Sciatic nerve (tissue), 2 donors: ENCODE measurements around the gene ARG2. TPM values are rescaled to one million over a fixed set of nuclear protein-coding genes. Genes with fewer than 3 reads are reported as not detected.
"Not testable (repeated sequence)": the region's sequence is repeated elsewhere in the genome, so short reads cannot be mapped to it uniquely, and the experiment has no call there.

Experiments used
- ATAC-seq: fragments of 200-7000 bp; cut with Tn5 transposase; one replicate; pipeline ENCODE4 v1.9.1; 2020; ENCODE audit warnings: mild to moderate bottlenecking, moderate library complexity
- DNase-seq: peaks from one replicate; pipeline ENCODE4 v3.0.0-alpha.2; 2020; ENCODE audit warnings: low spot score
- intact Hi-C: fragments of 100-400 bp; cut with DNase I; formaldehyde crosslinking; loops from one replicate; pipeline ENCODE4 v1.14.2; 2022
- total RNA-seq: library from RNA; stranded (reverse); fragmentation: NEBNext Ultra II Directional; extraction: Animal tissue kit (Norgen Biotek cat#: 25700); gene quantifications from one replicate; pipeline ENCODE4 v1.2.1, GENCODE V29; 2021
- donor health status: DM: no; HTN: no; CAD: no.
- donor health status: DM: no; HTN: no; CAD: no.

Gene ARG2
- total RNA-seq, 1 donor from 2014 or later: 2.8 TPM

DNA sequence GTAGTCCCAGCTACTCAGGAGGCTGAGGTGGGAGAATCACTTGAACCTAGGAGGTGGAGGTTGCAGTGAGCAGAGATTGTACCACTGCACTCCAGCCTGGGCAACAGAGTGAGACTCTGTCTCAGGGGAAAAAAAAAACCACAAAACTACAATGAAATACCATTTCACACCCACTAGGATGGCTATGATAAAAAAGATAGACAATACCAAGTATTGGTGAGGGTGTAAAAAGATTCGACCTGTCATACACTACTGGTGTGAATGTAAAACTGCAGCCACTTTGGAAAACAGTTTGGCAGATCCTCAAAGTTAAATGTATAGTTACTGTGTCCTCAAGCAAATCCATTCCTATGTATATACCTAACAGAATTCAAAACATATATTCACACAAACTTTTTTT is 6.4 kb downstream of the ARG2 start:
- ATAC-seq, intact Hi-C loops, DNase-seq: not testable (repeated sequence)

GRCh38 chr14:67627519-67627918 is 7.8 kb downstream of the ARG2 start:
- ATAC-seq (no peak), DNase-seq (no peak)
- intact Hi-C loops: no loop called here

DNA sequence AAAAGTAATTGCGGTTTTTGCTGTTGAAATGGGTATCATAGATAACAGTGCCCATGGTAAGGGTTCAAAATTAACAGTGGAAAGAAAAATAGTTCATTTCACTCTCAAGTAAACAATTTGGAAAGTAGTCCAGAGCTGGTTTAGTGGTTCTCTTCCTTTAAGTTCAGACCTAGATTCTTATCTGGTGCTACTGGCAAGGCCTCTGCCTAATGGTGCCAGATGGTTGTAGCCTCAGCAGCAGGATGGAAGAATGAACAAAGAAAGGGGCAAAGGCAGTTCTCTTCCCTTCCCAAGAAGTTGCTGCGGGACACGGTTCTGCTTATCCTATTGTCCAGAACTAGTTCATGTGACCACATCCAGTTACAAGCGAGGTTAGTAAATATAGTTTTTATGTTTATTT is 10.5 kb downstream of the ARG2 start:
- no peak for DNase-seq
- no peak for ATAC-seq
- intact Hi-C loops: no loop called here

- ATAC-seq (no peak), DNase-seq (no peak)
- intact Hi-C loops: no loop called here
Measured at GRCh38 chr14:67630938-67631337, 11.2 kb downstream of the ARG2 start.

GRCh38 chr14:67633451-67634147 is 13.9 kb downstream of the ARG2 start:
- ATAC-seq (no peak), DNase-seq (no peak)
- intact Hi-C loops: no loop called here

- DNase-seq (no peak), ATAC-seq (no peak)
- intact Hi-C loops: no loop called here
Measured at GRCh38 chr14:67636361-67636919, 16.7 kb downstream of the ARG2 start.

DNA sequence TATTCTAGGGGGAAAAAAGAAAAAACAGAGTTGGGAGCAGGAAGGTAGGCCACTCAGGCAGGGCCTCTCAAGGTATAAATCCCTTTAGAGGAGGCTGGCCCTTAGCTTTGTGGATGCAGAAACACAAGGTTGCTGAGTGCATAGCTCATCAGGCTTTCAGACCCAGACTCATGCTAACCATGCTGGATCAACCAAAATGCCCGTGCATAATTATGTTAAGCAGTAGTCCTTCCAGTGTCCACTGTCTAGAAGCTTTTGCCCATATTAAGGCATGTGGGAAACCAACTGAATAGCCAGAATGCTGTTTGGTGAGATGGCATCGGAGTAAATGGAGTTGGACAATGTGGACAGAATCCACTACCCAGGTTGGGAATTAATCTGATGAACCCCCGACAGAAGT is 18.9 kb downstream of the ARG2 start:
- no peak for DNase-seq

GRCh38 chr14:67641480-67641879 is 21.8 kb downstream of the ARG2 start:
- DNase-seq (no peak), ATAC-seq (no peak)
- intact Hi-C loops: no loop called here

More for the DNA sequence above, 18.9 kb downstream of the ARG2 start:
- ATAC-seq: no peak
- intact Hi-C loops: no loop called here

DNA sequence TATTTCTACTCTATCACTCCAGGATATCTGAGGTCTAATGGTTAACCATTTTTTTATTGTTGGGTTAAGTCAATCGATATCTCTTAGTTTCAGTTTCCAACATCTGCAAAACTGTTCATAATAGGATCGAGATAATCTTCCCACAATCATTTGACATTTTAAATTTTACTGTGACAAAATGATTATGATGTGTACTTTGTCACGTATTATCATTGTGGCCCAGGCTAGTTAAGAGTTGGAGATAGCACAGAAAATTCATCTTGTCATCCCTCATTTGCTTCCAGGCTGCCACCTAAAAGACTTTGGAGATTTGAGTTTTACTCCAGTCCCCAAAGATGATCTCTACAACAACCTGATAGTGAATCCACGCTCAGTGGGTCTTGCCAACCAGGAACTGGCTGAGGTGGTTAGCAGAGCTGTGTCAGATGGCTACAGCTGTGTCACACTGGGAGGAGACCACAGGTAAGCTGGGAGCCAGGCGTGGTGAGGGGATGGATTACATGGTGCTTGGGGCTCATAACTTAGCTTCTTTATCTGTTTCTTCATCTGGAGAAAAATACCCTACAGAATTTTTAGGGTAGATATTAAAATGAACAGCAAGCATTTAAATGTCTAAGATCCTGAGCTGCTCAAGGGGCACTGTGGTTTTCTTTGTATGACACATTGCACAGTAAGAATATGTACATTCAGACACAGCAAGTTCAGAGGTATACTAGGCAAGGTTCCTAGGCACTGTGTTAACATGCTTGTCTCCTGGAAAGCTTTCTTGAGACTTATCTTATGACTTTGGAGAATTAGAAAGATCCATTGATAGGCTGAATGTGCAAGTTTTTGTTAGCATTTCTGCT is 22.4 kb downstream of the ARG2 start:
- no peak for ATAC-seq
- intact Hi-C loops: no loop called here
- no peak for DNase-seq

GRCh38 chr14:67643713-67644112 is 24.0 kb downstream of the ARG2 start:
- intact Hi-C loops: no loop called here
- DNase-seq (no peak), ATAC-seq (no peak)

GRCh38 chr14:67644428-67644827 is 24.7 kb downstream of the ARG2 start:
- ATAC-seq (no peak), DNase-seq (no peak)
- intact Hi-C loops: no loop called here

- intact Hi-C loops: no loop called here
- ATAC-seq: no peak
- no peak for DNase-seq
Measured at GRCh38 chr14:67645414-67645813, 25.7 kb downstream of the ARG2 start.

GRCh38 chr14:67646131-67646530 is 26.4 kb downstream of the ARG2 start:
- DNase-seq (no peak), ATAC-seq (no peak)
- intact Hi-C loops: no loop called here

- ATAC-seq (no peak), DNase-seq (no peak)
- intact Hi-C loops: no loop called here
Measured at GRCh38 chr14:67650151-67650550, 30.4 kb downstream of the ARG2 start.

GRCh38 chr14:67650694-67651093 is 31.0 kb downstream of the ARG2 start:
- no peak for DNase-seq
- intact Hi-C loops: no loop called here
- no peak for ATAC-seq

DNA sequence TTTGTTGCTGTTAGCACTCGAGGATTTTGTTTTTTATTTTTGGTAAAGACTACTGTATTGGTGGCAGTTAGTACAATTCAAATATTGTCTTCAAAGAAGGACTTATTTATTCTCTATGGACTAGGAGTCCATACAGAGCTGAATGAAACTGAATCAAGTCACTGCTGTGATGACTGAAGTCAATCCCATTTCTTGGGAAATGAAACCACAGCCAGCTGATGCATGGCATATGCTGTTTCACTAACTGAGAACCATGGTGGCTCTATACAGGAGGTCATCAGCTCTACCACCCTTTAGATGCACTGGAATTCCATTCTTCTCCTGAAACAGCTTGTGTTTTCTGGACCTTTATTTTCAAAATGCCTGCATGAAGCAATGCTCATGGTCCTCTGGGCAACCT is 32.5 kb downstream of the ARG2 start:
- ATAC-seq (no peak), DNase-seq (no peak)
- intact Hi-C loops: no loop called here

DNA sequence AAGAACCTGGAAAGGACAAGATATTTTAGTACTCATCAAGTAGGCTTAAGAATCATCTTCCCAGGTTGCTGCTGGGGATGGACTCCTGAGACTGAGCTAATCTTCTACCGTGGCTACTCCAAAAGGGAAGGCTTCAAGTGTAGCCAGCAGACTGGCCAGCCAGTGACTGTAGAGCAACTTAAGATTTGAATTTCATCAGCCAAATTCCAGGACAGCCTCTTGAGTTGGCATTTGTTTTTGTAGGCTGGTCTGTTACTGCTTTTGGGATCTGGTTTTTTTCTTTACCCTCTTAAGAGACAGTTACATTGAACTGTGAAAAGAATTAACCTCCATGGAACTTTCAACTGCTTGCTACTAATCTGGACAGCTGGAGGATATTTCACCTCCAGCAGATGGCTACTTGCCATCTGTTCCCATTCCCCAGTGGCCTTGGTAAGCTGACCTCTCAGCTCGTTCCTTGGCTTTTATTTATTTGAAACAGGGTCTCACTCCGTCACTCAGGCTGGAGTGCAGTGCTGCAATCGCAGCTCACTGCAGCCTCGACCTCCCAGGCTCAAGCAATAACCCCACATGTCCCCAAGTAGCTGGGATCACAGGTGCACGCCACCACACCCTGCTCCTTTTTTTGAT is 34.0 kb downstream of the ARG2 start:
- intact Hi-C loops: no loop called here
- ATAC-seq (no peak), DNase-seq (no peak)

GRCh38 chr14:67663633-67664032 is 43.9 kb downstream of the ARG2 start:
- DNase-seq (no peak), ATAC-seq (no peak)
- intact Hi-C loops: no loop called here

- intact Hi-C loops: no loop called here
- DNase-seq (no peak), ATAC-seq (peak; percentile 63)
Measured at GRCh38 chr14:67665868-67666267, 46.1 kb downstream of the ARG2 start.
